CD4-positive, alpha-beta T cell (primary cell): Measurements from ENCODE around the gene OR52R1. TPM values are rescaled to one million over a fixed set of nuclear protein-coding genes. Genes with fewer than 3 reads are reported as not detected.

ENCODE experiments used
- ATAC-seq: fragments of 200-7000 bp; cut with Tn5 transposase; one replicate; pipeline ENCODE4 v1.10.0; 2022; ENCODE audit warnings: mild to moderate bottlenecking; ENCODE audit not compliant: poor library complexity
- CTCF ChIA-PET: fragments of 350-600 bp; sonication (Branson Sonifier 250); formaldehyde crosslinking; loops from one replicate; lab custom pipeline; 2021; ENCODE audit warnings: antibody characterized with exemption, inconsistent platforms; lab: Charles Lee
- POLR2A ChIA-PET: fragments of 350-600 bp; sonication (Branson Sonifier 250); formaldehyde crosslinking; loops from one replicate; lab custom pipeline; 2021; ENCODE audit warnings: antibody characterized with exemption, inconsistent platforms; lab: Charles Lee
- DNase-seq, 14 experiments: peaks; one replicate each; pipeline ENCODE4 v3.0.0-alpha.2; 2013 to 2020; ENCODE audit warnings: mixed read lengths in 2 of 14
- H3K27ac ChIP-seq, 2 donors: one replicate each; pipeline versions ENCODE4 v1.5.1 to v1.7.0; 2013; ENCODE audit warnings: low read length in 2 of 2, low read depth in 1 of 2, mild to moderate bottlenecking in 1 of 2
- H3K27me3 ChIP-seq, 2 experiments: 1 replicate in 1 of 2; 2 replicates in 1 of 2; pipeline versions ENCODE4 v1.6.1 to v1.7.0; 2013; ENCODE audit warnings: low read length in 2 of 2, control low read depth in 1 of 2, mild to moderate bottlenecking in 1 of 2, moderate library complexity in 1 of 2; ENCODE audit not compliant: insufficient read depth in 2 of 2, control insufficient read depth in 1 of 2
- H3K36me3 ChIP-seq: one replicate; pipeline ENCODE4 v1.6.1; 2013; ENCODE audit warnings: low read length, control low read depth; ENCODE audit not compliant: insufficient read depth
- H3K4me1 ChIP-seq: one replicate; pipeline ENCODE4 v1.6.1; 2013; ENCODE audit warnings: low read length, control low read depth; ENCODE audit not compliant: insufficient read depth
- H3K4me3 ChIP-seq: one replicate; pipeline ENCODE4 v1.5.1; 2013; ENCODE audit warnings: mild to moderate bottlenecking, low read length, moderate library complexity
- H3K9me3 ChIP-seq, 2 experiments: 1 replicate in 1 of 2; 2 replicates in 1 of 2; pipeline versions ENCODE4 v1.6.1 to v1.7.0; 2013; ENCODE audit warnings: low read length in 2 of 2, mild to moderate bottlenecking in 2 of 2, control low read depth in 1 of 2, moderate library complexity in 1 of 2; ENCODE audit not compliant: control insufficient read depth in 1 of 2, insufficient read depth in 1 of 2
- H3K27ac Mint-ChIP-seq: one replicate; pipeline ENCODE4 v1.8.0; 2020; ENCODE audit warnings: mixed read lengths
- H3K27me3 Mint-ChIP-seq: one replicate; pipeline ENCODE4 v1.8.0; 2021; ENCODE audit warnings: mixed read lengths
- H3K36me3 Mint-ChIP-seq: one replicate; pipeline ENCODE4 v1.8.0; 2021; ENCODE audit warnings: low read depth, mixed read lengths
- H3K4me1 Mint-ChIP-seq: one replicate; pipeline ENCODE4 v1.8.0; 2021; ENCODE audit warnings: low read depth, mixed read lengths
- H3K4me3 Mint-ChIP-seq: one replicate; pipeline ENCODE4 v1.8.0; 2020; ENCODE audit warnings: mild to moderate bottlenecking, mixed read lengths
- H3K9me3 Mint-ChIP-seq: one replicate; pipeline ENCODE4 v1.8.0; 2020; ENCODE audit warnings: mixed read lengths
- CTCF ChIP-seq: fragments of 200-600 bp; IDR thresholded peaks from one replicate; pipeline ENCODE4 v1.8.0; 2022; ENCODE audit warnings: antibody characterized with exemption, mild to moderate bottlenecking
- intact Hi-C, 2 experiments: fragments of 100-400 bp; cut with DNase I in 1 of 2; cut with micrococcal nuclease in 1 of 2; formaldehyde crosslinking; loops; one replicate each; pipeline versions ENCODE4 v1.15.1 to v1.9.0; 2023 to 2025; cut with DNase I, micrococcal nuclease
- total RNA-seq, 174 experiments: library from RNA in 2 of 174; stranded (reverse) in 2 of 174; gene quantifications; one replicate each; pipeline ENCODE4 v1.2.3 and lab custom pipeline; 2021 to 2026

Gene OR52R1
- total RNA-seq, 2 experiments from 2014 or later, result not detected

DNA sequence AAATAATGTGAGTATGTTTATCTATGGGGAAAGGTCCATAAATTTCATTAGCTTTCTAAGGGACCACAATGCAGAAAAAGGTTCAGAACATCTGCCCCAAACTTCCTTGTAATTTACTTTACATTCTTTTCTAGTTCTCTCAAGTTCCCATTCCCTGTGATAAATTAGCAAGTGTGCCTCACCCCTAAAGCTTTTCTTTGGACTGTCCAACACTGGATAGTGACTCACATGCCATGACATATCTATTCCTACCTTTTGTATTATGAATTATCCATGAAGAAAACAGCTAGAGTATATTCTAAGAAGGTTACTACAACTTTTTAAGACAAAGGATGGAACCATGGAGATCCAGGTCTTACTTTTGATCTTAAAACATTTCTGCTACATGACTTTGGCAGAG, 36.1 kb downstream of the OR52R1 start:
- ATAC-seq (no peak), DNase-seq (no peak)
- ChIA-PET POLR2A (no interaction called here), CTCF (interaction anchor here (0.7 kb wide), 1 partner anchor 11 kb away, joined by 3 read pairs; no protein-coding TSS in a partner anchor)
- H3K4me3 Mint-ChIP-seq, result no peak overlapping the region
- Histone ChIP-seq H3K36me3 (no peaks in the 10 kb centered on the region), H3K27me3 (peaks cover 0 to 3% of the 10 kb centered on the region in 2 experiments), H3K27ac (no peak overlapping the region), H3K4me1 (no peaks in the 10 kb centered on the region), H3K9me3 (peaks cover 0 to 3% of the 10 kb centered on the region in 2 experiments), H3K4me3 (no peak overlapping the region)
- H3K4me1 Mint-ChIP-seq, result no peaks in the 10 kb centered on the region
- no peaks in the 10 kb centered on the region for H3K36me3 Mint-ChIP-seq
- H3K9me3 Mint-ChIP-seq, result no peaks in the 10 kb centered on the region
- intact Hi-C loops, result no loop called here
- no peak overlapping the region for H3K27ac Mint-ChIP-seq
- H3K27me3 Mint-ChIP-seq, result peaks cover 4% of the 10 kb centered on the region
- no peak for TF ChIP-seq CTCF

GRCh38 chr11:4766420-4767043, 37.6 kb downstream of the OR52R1 start:
- Histone ChIP-seq H3K27me3 (peaks cover 0 to 3% of the 10 kb centered on the region in 2 experiments), H3K4me1 (no peaks in the 10 kb centered on the region), H3K27ac (no peak overlapping the region), H3K9me3 (peaks cover 0 to 3% of the 10 kb centered on the region in 2 experiments), H3K4me3 (no peak overlapping the region), H3K36me3 (no peaks in the 10 kb centered on the region)
- no peak for ATAC-seq
- no peaks in the 10 kb centered on the region for H3K9me3 Mint-ChIP-seq
- no peak for TF ChIP-seq CTCF
- no peak for DNase-seq
- H3K4me1 Mint-ChIP-seq, result no peaks in the 10 kb centered on the region
- intact Hi-C loops, result no loop called here
- ChIA-PET POLR2A (no interaction called here), CTCF (no interaction called here)
- H3K4me3 Mint-ChIP-seq, result no peak overlapping the region
- peaks cover 4% of the 10 kb centered on the region for H3K27me3 Mint-ChIP-seq
- no peaks in the 10 kb centered on the region for H3K36me3 Mint-ChIP-seq
- no peak overlapping the region for H3K27ac Mint-ChIP-seq

- no peak overlapping the region for H3K27ac Mint-ChIP-seq
- H3K4me3 ChIP-seq, result no peak overlapping the region
- no peak overlapping the region for H3K27ac ChIP-seq
- H3K36me3 ChIP-seq, result no peaks in the 10 kb centered on the region
- peaks cover 4% of the 10 kb centered on the region for H3K27me3 Mint-ChIP-seq
- intact Hi-C loops, result no loop called here
- H3K4me1 Mint-ChIP-seq, result no peaks in the 10 kb centered on the region
- H3K27me3 ChIP-seq, result no peaks in the 10 kb centered on the region
- H3K4me3 Mint-ChIP-seq, result no peak overlapping the region
- no peak for TF ChIP-seq CTCF
- no peaks in the 10 kb centered on the region for H3K9me3 Mint-ChIP-seq
- CTCF ChIA-PET, result no interaction called here
- no peaks in the 10 kb centered on the region for H3K4me1 ChIP-seq
- peaks cover 0 to 3% of the 10 kb centered on the region in 2 experiments for H3K9me3 ChIP-seq
- no peak for ATAC-seq
- POLR2A ChIA-PET, result no interaction called here
- no peaks in the 10 kb centered on the region for H3K36me3 Mint-ChIP-seq
- DNase-seq, result no peak
These were observed 41.1 kb downstream of the OR52R1 start for GRCh38 chr11:4763096-4763495.

Other genes starting within 250 kb of the OR52R1 start
- gene OR52I2, start 222.6 kb downstream of the OR52R1 start, total RNA-seq, result not detected
- gene OR52I1, start 210.3 kb downstream of the OR52R1 start, total RNA-seq, result not detected
- 1 to 10 TPM; 4.1 to 5.4 TPM for gene TRIM68, start 196.1 kb downstream of the OR52R1 start, total RNA-seq
- not detected for gene OR51D1, start 166.9 kb downstream of the OR52R1 start, total RNA-seq
- gene OR51E1, start 160.4 kb downstream of the OR52R1 start, total RNA-seq, result not detected
- not detected for gene OR51E2, start 106.5 kb downstream of the OR52R1 start, total RNA-seq
- gene MMP26, start 99.6 kb downstream of the OR52R1 start, total RNA-seq, result not detected
- gene OR51F1, start 34.4 kb downstream of the OR52R1 start, total RNA-seq, result not detected
- not detected for gene OR51F2, start 16.9 kb upstream of the OR52R1 start, total RNA-seq
- not detected for gene OR51S1, start 44.8 kb upstream of the OR52R1 start, total RNA-seq
- not detected for gene OR51T1, start 77.5 kb upstream of the OR52R1 start, total RNA-seq
- gene OR51A7, start 99.4 kb upstream of the OR52R1 start, total RNA-seq, result not detected
- gene OR51G2, start 115.0 kb upstream of the OR52R1 start, total RNA-seq, result not detected
- gene OR51G1, start 120.0 kb upstream of the OR52R1 start, total RNA-seq, result not detected
- gene OR51A4, start 143.2 kb upstream of the OR52R1 start, total RNA-seq, result not detected
- not detected for gene OR51A2, start 151.3 kb upstream of the OR52R1 start, total RNA-seq
- gene OR51L1, start 190.5 kb upstream of the OR52R1 start, total RNA-seq, result not detected
- not detected for gene OR52J3, start 242.1 kb upstream of the OR52R1 start, total RNA-seq